Bronchial epithelial cell (primary cell): ENCODE results near the gene GSAP. TPM values are rescaled to one million over a fixed set of nuclear protein-coding genes. Genes with fewer than 3 reads are reported as not detected.
"Not testable (repeated sequence)": the region's sequence is repeated elsewhere in the genome, so short reads cannot be mapped to it uniquely, and the experiment has no call there.

Experiments used
- DNase-seq: peaks from one replicate; pipeline ENCODE4 v3.0.0-alpha.2; 2010; ENCODE audit warnings: low read depth
- FAIRE-seq: peaks from 2 replicates; lab custom pipeline; 2011; peaks lifted over from hg19 to GRCh38; lab: Jason Lieb, UNC
- H3K27me3 ChIP-seq: 2 replicates; pipeline ENCODE4 v1.5.1; 2011; ENCODE audit warnings: low read length; ENCODE audit not compliant: control insufficient read depth, insufficient read depth
- H3K36me3 ChIP-seq: 2 replicates; pipeline ENCODE4 v1.5.1; 2011; ENCODE audit warnings: low read length; ENCODE audit not compliant: control insufficient read depth, insufficient read depth
- H3K4me3 ChIP-seq: 2 replicates; pipeline ENCODE4 v1.5.1; 2011; ENCODE audit warnings: mild to moderate bottlenecking, low read depth, low read length, control low read depth
- CTCF ChIP-seq: IDR thresholded peaks from 2 replicates; pipeline ENCODE4 v1.5.1; 2011; ENCODE audit warnings: mild to moderate bottlenecking, moderate library complexity, low read length, control low read depth, inconsistent platforms; ENCODE audit not compliant: insufficient read depth, severe bottlenecking
- total RNA-seq: library from RNA; depleted of rRNA; stranded (reverse); fragments of >200 nt; gene quantifications from 2 replicates; pipeline ENCODE4 v1.2.1, GENCODE V29; 2014

Gene GSAP
- total RNA-seq, 1 donor from 2014 or later, result 10.3 TPM

DNA sequence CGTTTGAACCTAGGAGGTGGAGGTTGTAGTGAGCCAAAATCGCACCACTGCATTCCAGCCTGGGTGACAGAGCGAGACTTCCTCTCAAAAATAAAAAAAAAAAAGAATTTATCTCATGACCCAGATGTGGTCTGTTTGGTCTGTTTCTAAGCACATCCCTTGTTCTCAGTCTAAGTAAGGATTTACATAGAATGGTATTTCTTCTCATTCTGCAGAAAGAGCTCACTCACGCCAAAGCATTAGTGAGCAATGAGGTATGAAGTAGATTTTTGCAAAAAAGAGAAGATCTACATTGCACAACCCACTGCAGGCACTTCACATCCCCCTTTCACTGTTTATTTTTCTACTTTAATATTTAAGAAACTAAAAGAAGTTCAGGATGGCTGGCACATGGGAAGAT is 140.0 kb downstream of the GSAP start:
- no peak for TF ChIP-seq CTCF
- Histone ChIP-seq H3K4me3 (no peak overlapping the region), H3K27me3 (no peaks in the 10 kb centered on the region), H3K36me3 (no peaks in the 10 kb centered on the region)
- DNase-seq (no peak), FAIRE-seq (no peak)

DNA sequence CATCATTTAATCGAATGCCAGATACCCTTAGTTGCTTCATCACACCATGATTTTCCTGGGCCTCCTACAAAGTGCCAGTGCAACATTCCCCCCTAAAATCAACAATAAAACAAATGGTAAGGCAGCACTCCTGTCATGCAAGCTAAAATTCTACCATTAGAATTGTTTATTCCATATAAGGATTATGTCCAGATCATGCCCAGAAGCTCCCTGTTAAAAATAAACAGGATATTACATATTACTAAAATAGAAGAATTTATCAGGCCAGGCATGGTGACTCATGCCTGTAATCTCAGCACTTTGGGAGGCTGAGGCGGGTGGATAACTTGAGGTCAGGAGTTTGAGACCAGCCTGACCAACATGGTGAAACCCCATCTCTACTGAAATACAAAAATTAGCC is 140.5 kb downstream of the GSAP start:
- DNase-seq, H3K36me3 ChIP-seq, FAIRE-seq, H3K27me3 ChIP-seq, H3K4me3 ChIP-seq: not testable (repeated sequence)

- DNase-seq, result no peak
- H3K27me3 ChIP-seq, result no peaks in the 10 kb centered on the region
- no peak overlapping the region for H3K4me3 ChIP-seq
- H3K36me3 ChIP-seq, result no peaks in the 10 kb centered on the region
- no peak for TF ChIP-seq CTCF
- no peak for FAIRE-seq
Observed at GRCh38 chr7:77271766-77272165, 144.4 kb downstream of the GSAP start.

DNA sequence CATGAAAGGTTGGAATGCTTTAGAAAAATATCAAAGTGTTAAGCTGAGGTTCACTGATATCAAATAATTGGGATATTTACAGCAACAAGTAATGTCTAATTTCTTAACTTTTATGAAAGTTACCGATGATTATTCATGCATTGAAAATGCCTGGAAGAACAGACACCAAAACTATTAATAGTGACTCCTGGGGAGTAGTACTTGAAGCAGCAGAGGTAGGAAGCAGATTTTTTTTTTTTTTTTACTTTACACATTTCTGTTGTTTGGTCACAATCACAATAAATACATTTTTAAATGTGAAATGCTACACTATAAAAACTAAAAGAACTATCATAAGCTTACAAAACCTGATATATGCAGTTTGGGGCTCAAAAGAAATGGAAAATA is 146.1 kb downstream of the GSAP start:
- no peak overlapping the region for H3K4me3 ChIP-seq
- no peak for DNase-seq
- FAIRE-seq, result no peak
- no peak for TF ChIP-seq CTCF
- H3K27me3 ChIP-seq, result no peaks in the 10 kb centered on the region
- no peaks in the 10 kb centered on the region for H3K36me3 ChIP-seq

DNA sequence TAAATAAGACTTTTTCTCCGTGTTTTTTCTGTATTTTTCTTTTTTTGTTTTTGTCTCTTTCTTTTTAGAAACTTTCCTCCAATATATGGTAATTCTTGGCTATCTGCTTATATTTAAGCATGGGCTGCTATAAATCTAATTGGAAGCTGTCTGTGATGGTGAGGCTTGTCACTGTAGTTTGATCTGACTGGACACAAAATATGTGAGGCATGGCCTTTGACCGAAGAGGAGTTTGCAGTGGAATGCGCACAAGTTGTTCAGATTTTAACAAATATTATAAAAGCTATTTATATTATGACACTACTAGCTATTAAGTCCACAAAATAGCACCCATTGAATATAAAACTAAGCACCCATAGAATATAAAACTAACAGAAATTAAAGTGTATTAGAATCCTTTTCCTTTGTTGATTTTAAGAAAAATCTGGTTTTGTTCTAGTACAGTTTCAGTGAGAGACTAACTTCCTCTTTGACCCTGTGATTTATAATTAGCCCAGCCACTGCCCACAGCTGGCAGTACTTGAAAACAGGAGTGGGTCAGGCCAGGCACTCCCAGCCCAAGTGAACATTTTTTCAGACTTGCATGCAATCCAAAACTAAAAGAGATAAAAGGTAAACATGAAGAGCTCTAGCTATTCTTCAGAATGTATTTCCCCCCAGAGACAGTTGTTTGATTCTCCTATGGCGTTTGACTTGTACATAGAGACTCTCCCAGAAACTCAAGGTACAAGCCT is 146.6 kb downstream of the GSAP start:
- Histone ChIP-seq H3K36me3 (no peaks in the 10 kb centered on the region), H3K4me3 (no peak overlapping the region), H3K27me3 (no peaks in the 10 kb centered on the region)
- FAIRE-seq (no peak), DNase-seq (no peak)
- TF ChIP-seq CTCF, result no peak

DNA sequence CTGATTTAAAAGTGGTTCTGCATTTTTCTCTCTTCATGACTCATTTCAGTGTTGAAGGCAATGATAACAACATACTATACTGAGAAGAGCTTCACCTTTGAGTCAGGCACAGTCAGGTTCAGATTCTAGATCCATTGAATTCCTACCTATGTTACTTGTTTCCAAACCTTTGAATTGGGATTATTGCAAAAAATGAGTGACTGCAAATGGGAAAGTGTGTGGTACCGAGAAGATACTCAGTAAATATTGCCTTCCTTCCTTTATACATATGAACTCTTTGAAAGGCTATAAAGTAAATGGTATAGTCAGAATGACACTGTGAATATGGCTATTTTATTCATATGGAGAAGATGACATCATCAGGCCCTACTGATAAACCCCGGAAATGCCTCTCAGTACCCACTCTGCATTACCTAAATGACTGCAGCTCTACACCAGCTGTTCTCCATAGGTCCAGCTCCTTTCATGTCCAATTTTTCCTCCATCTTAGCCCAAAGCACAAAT is 149.8 kb downstream of the GSAP start:
- Histone ChIP-seq H3K4me3 (no peak overlapping the region), H3K27me3 (no peaks in the 10 kb centered on the region), H3K36me3 (no peaks in the 10 kb centered on the region)
- FAIRE-seq (no peak), DNase-seq (no peak)
- TF ChIP-seq CTCF, result no peak
